HG02840 (cell line): ENCODE measurements around the gene PDE3B.
"Not testable (repeated sequence)": the region's sequence is repeated elsewhere in the genome, so short reads cannot be mapped to it uniquely, and the experiment has no call there.

Source experiments
- ATAC-seq: cut with Tn5 transposase; IDR thresholded peaks from one replicate; pipeline ENCODE4 v1.9.1; 2021; ENCODE audit warnings: mild to moderate bottlenecking, moderate library complexity, moderate number of reproducible peaks; ENCODE audit not compliant: unreplicated experiment, low FRiP score

The PDE3B gene

GRCh38 chr11:14673824-14674405 lies 30.3 kb downstream of the PDE3B start:
- ATAC-seq = no peak

- ATAC-seq = no peak
These were observed 32.5 kb downstream of the PDE3B start for GRCh38 chr11:14676068-14676467.

GRCh38 chr11:14677146-14677545 lies 33.5 kb downstream of the PDE3B start:
- no peak for ATAC-seq

GRCh38 chr11:14678350-14678749 lies 34.7 kb downstream of the PDE3B start:
- ATAC-seq = no peak

- no peak for ATAC-seq
These were observed 36.1 kb downstream of the PDE3B start for GRCh38 chr11:14679662-14680061.

GRCh38 chr11:14684234-14684915 lies 40.8 kb downstream of the PDE3B start:
- ATAC-seq = not testable (repeated sequence)

- no peak for ATAC-seq
These were observed 43.9 kb downstream of the PDE3B start for GRCh38 chr11:14687456-14687855.

- ATAC-seq = no peak
These were observed 44.5 kb downstream of the PDE3B start for GRCh38 chr11:14687943-14688627.

- ATAC-seq = not testable (repeated sequence)
These were observed 52.1 kb downstream of the PDE3B start for GRCh38 chr11:14695656-14696055.

- no peak for ATAC-seq
These were observed 55.2 kb downstream of the PDE3B start for GRCh38 chr11:14698771-14699170.

- ATAC-seq = no peak
These were observed 57.0 kb downstream of the PDE3B start for GRCh38 chr11:14700593-14700992.

GRCh38 chr11:14702760-14703159 lies 59.2 kb downstream of the PDE3B start:
- no peak for ATAC-seq

GRCh38 chr11:14703731-14704130 lies 60.1 kb downstream of the PDE3B start:
- no peak for ATAC-seq

GRCh38 chr11:14705067-14705466 lies 61.5 kb downstream of the PDE3B start:
- no peak for ATAC-seq

- no peak for ATAC-seq
These were observed 70.1 kb downstream of the PDE3B start for GRCh38 chr11:14713496-14714244.

GRCh38 chr11:14715669-14716068 lies 72.1 kb downstream of the PDE3B start:
- not testable (repeated sequence) for ATAC-seq

- no peak for ATAC-seq
These were observed 78.9 kb downstream of the PDE3B start for GRCh38 chr11:14722496-14722895.

GRCh38 chr11:14725150-14725549 lies 81.5 kb downstream of the PDE3B start:
- ATAC-seq = no peak

GRCh38 chr11:14727215-14727614 lies 83.6 kb downstream of the PDE3B start:
- no peak for ATAC-seq

GRCh38 chr11:14727746-14728145 lies 84.1 kb downstream of the PDE3B start:
- ATAC-seq = no peak

- not testable (repeated sequence) for ATAC-seq
These were observed 96.9 kb downstream of the PDE3B start for GRCh38 chr11:14740539-14740938.
